HG03342 (cell line): Measurements from ENCODE around the gene NOL7.
A peak's percentile ranks its signal among the peaks of the same experiment; 100 is the strongest.

ENCODE experiments used
- ATAC-seq: cut with Tn5 transposase; IDR thresholded peaks from one replicate; pipeline ENCODE4 v1.9.1; 2021; ENCODE audit warnings: mild to moderate bottlenecking, moderate library complexity; ENCODE audit not compliant: unreplicated experiment

NOL7 gene

GRCh38 chr6:13593720-13594119, 21.4 kb upstream of the NOL7 start:
- no peak for ATAC-seq

GRCh38 chr6:13597073-13597472, 18.1 kb upstream of the NOL7 start:
- no peak for ATAC-seq

DNA sequence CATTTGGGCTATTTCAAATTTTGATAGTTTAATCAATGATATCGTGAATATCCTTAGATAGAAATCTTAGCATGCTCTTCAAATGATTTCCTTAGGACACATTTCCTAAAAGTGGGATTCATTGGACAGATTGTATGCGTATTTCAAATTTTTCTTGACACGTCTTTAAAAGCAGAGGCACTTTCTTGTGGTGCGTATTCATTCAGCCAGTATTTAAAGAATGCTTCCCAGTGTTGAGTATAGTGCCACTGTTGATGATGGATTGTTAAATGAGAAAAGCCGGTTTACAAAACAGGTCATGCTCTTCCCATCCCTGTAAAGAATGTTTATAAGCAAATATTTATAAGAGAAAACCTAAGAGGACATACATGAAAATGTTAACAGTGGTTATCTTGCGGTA, 15.1 kb upstream of the NOL7 start:
- no peak for ATAC-seq

DNA sequence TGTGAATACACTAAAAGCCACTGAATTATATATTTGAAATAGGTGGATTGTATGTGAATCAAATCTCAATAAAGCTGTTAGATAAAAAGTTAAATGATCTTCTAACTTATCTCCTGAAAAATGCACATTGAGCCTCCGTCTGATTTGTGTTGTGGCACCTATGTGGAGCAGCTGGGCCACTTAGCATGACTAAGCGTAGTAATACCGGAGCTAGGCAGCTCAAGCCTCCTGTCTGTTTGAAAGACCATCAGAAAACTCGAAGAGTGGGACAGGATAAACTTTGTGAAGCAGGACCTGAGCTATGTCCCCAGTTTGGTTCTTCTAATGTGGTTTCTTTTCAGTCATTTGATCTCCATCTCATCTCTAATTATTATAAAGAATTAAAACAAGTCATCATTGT, 11.0 kb upstream of the NOL7 start:
- no peak for ATAC-seq

- no peak for ATAC-seq
Observed at GRCh38 chr6:13604546-13605416, 10.4 kb upstream of the NOL7 start.

GRCh38 chr6:13605634-13606033, 9.5 kb upstream of the NOL7 start:
- ATAC-seq, result no peak

DNA sequence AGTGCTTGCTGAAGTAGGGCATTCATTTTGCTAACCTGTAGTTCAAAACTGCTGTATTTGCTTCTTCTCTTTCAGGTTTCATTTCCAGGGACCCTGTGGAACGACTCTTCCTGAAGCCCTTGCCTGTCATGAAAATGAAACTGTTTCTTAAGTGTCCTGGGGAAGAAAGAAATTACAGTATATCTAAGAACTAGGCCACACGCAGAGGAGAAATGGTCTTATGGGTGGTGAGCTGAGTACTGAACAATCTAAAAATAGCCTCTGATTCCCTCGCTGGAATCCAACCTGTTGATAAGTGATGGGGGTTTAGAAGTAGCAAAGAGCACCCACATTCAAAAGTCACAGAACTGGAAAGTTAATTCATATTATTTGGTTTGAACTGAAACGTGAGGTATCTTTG, 3.4 kb upstream of the NOL7 start:
- no peak for ATAC-seq

DNA sequence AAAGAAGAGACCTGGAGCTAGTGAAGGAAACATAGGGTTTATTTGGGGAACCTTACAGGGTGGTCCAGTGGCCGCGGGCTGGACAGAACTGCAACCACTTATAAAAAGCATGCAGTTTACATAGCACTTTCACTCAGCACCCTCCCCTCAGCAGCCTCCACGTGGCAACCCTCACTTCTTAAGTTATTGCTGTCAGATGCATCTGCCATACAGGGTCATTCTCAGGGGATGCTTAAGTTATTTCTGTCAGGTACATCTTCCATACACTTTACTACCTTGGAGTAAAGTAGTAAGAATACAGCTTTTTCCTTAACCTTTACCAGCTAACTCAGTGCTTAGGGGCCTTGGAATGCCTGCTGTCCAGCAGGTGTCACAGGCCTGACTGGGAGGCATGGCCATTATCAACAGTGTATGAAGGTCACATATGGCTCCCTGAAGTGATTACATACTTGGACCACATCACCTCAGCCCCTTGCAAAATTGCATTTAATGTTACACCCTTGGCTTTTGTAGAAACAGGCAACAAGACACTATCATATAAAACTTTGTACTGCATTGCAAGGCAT, 2.0 kb upstream of the NOL7 start:
- ATAC-seq, result no peak

- peak; percentile 18 for ATAC-seq
Observed at GRCh38 chr6:13614126-13614925, 809 bp upstream of the NOL7 start.

DNA sequence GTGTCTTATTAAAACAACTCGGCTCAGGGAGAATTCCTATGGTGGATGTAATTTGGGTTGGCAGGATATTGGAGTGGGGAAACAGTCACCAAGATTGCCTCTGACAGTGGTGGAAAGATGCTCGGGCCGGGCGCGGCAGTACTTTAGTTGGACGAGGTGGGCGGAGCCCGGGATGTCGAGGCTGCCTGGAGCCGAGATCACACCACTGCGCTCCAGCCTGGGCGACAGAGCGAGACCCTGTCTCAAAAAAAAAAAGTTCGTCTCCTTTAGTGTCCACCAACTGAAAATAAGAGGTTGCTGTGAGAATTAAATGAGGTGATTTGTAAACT, 621 bp downstream of the NOL7 start:
- no peak for ATAC-seq

GRCh38 chr6:13617066-13617465, 1.9 kb downstream of the NOL7 start:
- no peak for ATAC-seq

DNA sequence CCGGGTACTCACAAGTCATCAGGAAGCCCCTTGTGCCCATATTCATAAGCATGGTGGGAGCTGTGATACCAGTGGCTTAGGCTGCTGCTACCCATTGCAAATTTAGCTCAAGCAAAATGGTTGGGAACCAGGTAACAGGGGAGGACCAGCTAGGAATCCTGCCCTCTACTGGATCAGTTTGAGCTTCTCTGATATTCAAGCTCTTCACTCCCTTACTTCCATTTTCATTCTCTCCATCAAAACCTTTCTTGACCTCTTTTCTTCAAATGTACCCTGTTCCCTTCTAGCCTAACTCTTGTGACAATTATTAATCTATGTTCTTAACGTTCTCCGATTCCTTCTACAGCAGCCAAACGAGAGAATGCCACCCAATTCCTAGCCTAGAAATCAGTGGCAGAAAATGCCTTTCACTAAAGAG, 9.7 kb downstream of the NOL7 start:
- no peak for ATAC-seq

DNA sequence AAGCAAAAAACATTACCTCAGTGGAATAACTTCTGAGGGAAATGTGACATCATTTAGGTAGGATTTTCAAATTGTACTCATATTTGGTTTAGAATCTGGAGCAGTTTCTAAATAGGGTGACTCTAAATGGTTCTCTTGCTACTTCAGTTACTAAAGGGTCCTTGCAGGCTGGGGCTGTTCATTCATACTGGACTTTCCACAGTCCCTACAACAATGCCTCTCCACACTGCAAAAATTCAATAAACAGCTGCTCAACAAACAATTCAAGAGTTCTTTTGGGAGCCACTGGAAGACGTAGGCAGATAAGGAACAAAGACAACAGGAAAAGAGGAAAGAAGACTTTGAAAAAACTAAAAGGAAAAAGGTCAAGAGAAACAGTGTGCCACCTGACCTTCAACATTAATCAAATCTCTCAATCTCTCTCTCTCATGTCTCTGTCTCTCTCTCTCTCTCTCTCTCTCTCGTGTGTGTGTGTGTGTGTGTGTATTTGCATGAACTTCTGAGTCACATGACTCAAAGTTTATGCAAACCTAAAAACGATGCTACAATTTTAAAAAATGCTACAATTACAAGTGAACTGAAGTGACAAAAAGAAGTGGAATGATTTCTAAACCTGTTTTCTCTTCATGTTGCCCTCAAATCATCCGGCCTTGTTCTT, 14.5 kb downstream of the NOL7 start:
- ATAC-seq, result no peak

DNA sequence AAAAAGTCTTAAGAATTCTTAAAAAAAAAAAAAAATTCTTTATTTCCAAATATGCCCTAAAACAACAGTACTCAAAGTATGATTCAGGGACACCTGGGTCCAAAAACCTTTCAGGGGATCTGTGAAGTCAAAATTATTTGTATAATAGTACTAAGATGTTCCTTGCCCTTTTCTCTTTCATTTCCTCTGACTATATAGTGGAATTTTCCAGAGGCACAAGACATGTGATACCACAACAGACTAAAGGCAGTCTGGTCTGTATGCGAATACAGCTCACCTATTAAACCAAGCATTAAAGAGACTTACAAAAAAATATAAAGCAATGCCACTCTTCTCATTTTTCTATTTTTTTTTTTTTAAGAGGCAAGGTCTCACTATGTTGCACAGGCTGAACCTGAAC, 15.4 kb downstream of the NOL7 start:
- ATAC-seq, result no peak

DNA sequence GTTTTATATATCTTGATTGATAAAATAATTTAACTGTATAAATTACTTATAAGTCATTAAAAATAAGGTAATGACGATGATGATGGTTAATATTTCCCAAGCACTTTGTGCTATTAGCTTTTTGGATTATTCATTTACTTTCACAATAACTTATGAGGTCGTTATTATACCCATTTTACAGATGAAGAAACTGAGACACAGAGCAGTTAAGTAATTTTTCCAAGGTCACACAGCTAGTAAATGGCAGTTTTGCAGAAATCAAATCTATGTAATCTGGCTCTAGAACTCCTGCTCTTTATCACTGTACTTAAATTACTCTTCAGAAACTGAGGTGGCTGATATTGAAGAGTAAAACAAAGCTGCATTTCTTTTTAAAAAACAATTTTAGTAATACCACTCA, 18.2 kb downstream of the NOL7 start:
- ATAC-seq, result no peak

GRCh38 chr6:13635948-13636658, 21.0 kb downstream of the NOL7 start:
- ATAC-seq, result no peak

DNA sequence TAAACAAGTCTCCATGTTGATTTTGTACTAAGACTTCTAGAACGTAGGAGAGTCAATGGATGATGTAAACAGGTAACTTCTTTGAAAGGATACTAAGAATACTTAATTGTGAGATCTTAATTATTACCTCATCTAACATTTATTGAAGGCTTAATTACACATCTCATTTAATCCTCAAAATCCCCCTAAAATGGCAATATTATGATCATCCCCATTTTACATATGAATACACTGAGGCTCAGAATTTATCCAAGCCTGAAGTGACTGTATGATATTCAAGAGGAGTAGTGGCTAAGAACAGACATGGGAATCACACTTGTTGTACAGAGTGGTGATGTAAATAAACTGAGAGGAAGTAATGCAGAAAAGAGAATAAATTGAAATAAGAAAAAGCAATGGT, 22.9 kb downstream of the NOL7 start:
- no peak for ATAC-seq

- ATAC-seq, result no peak
Observed at GRCh38 chr6:13638626-13639025, 23.5 kb downstream of the NOL7 start.

DNA sequence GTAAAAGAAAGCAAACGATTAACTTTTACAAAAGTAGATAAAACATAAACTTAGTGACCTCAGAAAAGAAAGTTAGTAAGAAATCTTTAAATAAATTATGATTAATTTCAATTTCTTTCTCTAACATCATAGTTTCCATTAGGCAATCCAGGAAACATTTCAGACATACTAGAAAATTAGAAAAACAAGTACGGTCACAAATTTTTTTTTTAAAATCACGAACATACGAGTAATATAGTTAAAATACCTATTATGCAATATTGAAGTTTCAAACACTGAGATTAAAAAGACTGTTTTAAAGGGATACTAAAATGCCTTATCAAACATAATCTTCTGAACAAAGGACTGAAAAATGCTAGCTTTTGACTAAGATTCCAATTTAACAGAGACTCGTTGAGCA, 26.2 kb downstream of the NOL7 start:
- ATAC-seq, result no peak

DNA sequence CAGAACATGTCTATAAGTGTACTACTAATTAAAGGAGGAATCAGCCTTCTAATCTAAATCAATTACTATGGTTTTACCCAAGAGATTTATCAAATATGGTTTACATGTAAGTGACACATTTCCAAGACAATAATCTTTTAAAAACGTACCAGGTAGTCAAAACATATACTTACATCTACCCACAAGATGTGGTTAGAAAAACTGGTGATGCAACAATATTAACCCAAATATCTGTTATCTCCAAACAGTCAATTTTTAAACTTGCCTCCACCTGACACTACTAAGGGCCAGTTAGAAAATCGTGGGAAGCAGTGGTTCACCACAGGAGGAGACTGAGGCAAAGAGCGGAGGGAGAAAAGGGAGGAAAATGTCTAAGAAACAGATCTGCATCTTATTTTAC, 28.0 kb downstream of the NOL7 start:
- no peak for ATAC-seq

GRCh38 chr6:13648850-13649249, 33.7 kb downstream of the NOL7 start:
- ATAC-seq, result no peak
